A549 (cell line): ENCODE results near the gene NUDT14. TPM values are rescaled to one million over a fixed set of nuclear protein-coding genes. Genes with fewer than 3 reads are reported as not detected.

ENCODE experiments used
- ATAC-seq, 2 experiments: fragments of 200-7000 bp in 1 of 2; fragments of >200 bp in 1 of 2; cut with Nextera tagmentation in 1 of 2; cut with Tn5 transposase in 1 of 2; 3 replicates each; pipeline versions ENCODE4 v1.8.0 to v1.9.1; 2018 to 2020; ENCODE audit warnings: mild to moderate bottlenecking in 1 of 2, moderate library complexity in 1 of 2
- CTCF ChIA-PET: fragments of 300-600 bp; sonication (Branson Sonifier 250); formaldehyde crosslinking; extraction: SDS; loops from one replicate; lab custom pipeline; 2021; ENCODE audit warnings: antibody characterized with exemption, inconsistent platforms; lab: Yijun Ruan, JAX
- POLR2A ChIA-PET: fragments of 350-600 bp; formaldehyde crosslinking; extraction: SDS; loops from one replicate; lab custom pipeline; 2021; ENCODE audit warnings: antibody characterized with exemption, inconsistent platforms; lab: Yijun Ruan, JAX
- DNase-seq, 2 experiments: peaks; one replicate each; pipeline versions ENCODE4 v3.0.0 to v3.0.0-alpha.2; 2011 to 2016; ENCODE audit warnings: low read depth in 1 of 2, low spot score in 1 of 2
- FAIRE-seq: peaks from 2 replicates; lab custom pipeline; 2011; peaks lifted over from hg19 to GRCh38; lab: Jason Lieb, UNC
- H3K27ac ChIP-seq, 2 experiments: fragments of >200 bp; sonication (Bioruptor Twin); formaldehyde crosslinking; 3 replicates each; pipeline ENCODE4 v1.5.1; 2016 to 2017
- H3K4me1 ChIP-seq: fragments of >200 bp; sonication (Bioruptor Twin); formaldehyde crosslinking; 3 replicates; pipeline ENCODE4 v1.6.1; 2016
- H3K4me2 ChIP-seq: fragments of >200 bp; sonication (Bioruptor Twin); formaldehyde crosslinking; 3 replicates; pipeline ENCODE4 v1.6.1; 2016
- H3K4me3 ChIP-seq: fragments of >200 bp; sonication (Bioruptor Twin); formaldehyde crosslinking; 3 replicates; pipeline ENCODE4 v1.5.1; 2016
- H3K9me3 ChIP-seq: fragments of >200 bp; sonication (Bioruptor Twin); formaldehyde crosslinking; 3 replicates; pipeline ENCODE4 v1.6.1; 2016
- BHLHE40 ChIP-seq: IDR thresholded peaks from 2 replicates; pipeline ENCODE4 v1.6.1; 2012; ENCODE audit warnings: low read depth, low read length, inconsistent platforms
- EHF ChIP-seq: fragments of 250-450 bp; sonication (Bioruptor Pico); IDR thresholded peaks from 2 replicates; pipeline ENCODE4 v1.5.0; 2020; ENCODE audit warnings: mild to moderate bottlenecking
- ESRRA ChIP-seq: fragments of 150-350 bp; IDR thresholded peaks from 2 replicates; pipeline ENCODE4 v1.6.1; 2014; ENCODE audit warnings: mild to moderate bottlenecking, low read length, borderline replicate concordance
- FOSL2 ChIP-seq, 2 experiments: fragments of 450-650 bp in 1 of 2; fragments of >200 bp in 1 of 2; sonication (Bioruptor Twin) in 1 of 2; formaldehyde crosslinking; IDR thresholded peaks; 2 replicates each; pipeline versions ENCODE4 v1.5.0 to v1.6.1; 2016 to 2020; ENCODE audit warnings: mild to moderate bottlenecking in 1 of 2, moderate library complexity in 1 of 2
- GATA3 ChIP-seq: IDR thresholded peaks from 2 replicates; pipeline ENCODE4 v1.6.1; 2012; ENCODE audit warnings: borderline replicate concordance
- HDAC2 ChIP-seq: fragments of 200-600 bp; sonication (generic); IDR thresholded peaks from 2 replicates; pipeline ENCODE4 v1.6.1; 2016
- HOXB13 ChIP-seq: fragments of 250-450 bp; sonication (Bioruptor Pico); IDR thresholded peaks from 2 replicates; pipeline ENCODE4 v1.5.0; 2020; ENCODE audit warnings: low read depth, mild to moderate bottlenecking, moderate library complexity
- HOXB5 ChIP-seq: fragments of 250-450 bp; sonication (Bioruptor Pico); IDR thresholded peaks from 2 replicates; pipeline ENCODE4 v1.5.0; 2020; ENCODE audit warnings: mild to moderate bottlenecking, moderate library complexity
- MAFK ChIP-seq: fragments of 450-650 bp; IDR thresholded peaks from 2 replicates; pipeline ENCODE4 v1.6.1; 2014; ENCODE audit not compliant: partially characterized antibody
- MAZ ChIP-seq: fragments of 150-350 bp; IDR thresholded peaks from 2 replicates; pipeline ENCODE4 v1.6.1; 2014; ENCODE audit warnings: antibody characterized with exemption, low read depth, low read length, borderline replicate concordance
- MYC ChIP-seq: IDR thresholded peaks from 2 replicates; pipeline ENCODE4 v1.6.1; 2012; ENCODE audit warnings: mild to moderate bottlenecking, inconsistent platforms, low read length, improper control_type of control experiment, borderline replicate concordance
- RAD21 ChIP-seq, 2 experiments: fragments of >200 bp in 1 of 2; sonication (Bioruptor Twin) in 1 of 2; formaldehyde crosslinking in 1 of 2; IDR thresholded peaks in 1 of 2; conservative IDR thresholded peaks in 1 of 2; 2 replicates in 1 of 2; 3 replicates in 1 of 2; pipeline ENCODE4 v1.6.1; 2012 to 2018; ENCODE audit warnings: inconsistent platforms in 1 of 2
- REST ChIP-seq: fragments of 200-600 bp; sonication (generic); IDR thresholded peaks from 2 replicates; pipeline ENCODE4 v1.6.1; 2016; ENCODE audit warnings: antibody characterized with exemption, mild to moderate bottlenecking, moderate library complexity
- RFX5 ChIP-seq: fragments of 450-650 bp; IDR thresholded peaks from 2 replicates; pipeline ENCODE4 v1.7.1; 2014; ENCODE audit warnings: antibody characterized with exemption, mild to moderate bottlenecking, moderate library complexity
- SREBF2 ChIP-seq: fragments of 450-650 bp; IDR thresholded peaks from 2 replicates; pipeline ENCODE4 v1.6.1; 2014; ENCODE audit warnings: mild to moderate bottlenecking, moderate library complexity
- TFCP2L1 ChIP-seq: fragments of 250-450 bp; sonication (Bioruptor Pico); IDR thresholded peaks from 2 replicates; pipeline ENCODE4 v1.5.0; 2021; ENCODE audit warnings: mild to moderate bottlenecking
- WGBS: methylation state at CpG from one replicate; pipeline ENCODE4 v1.1.6; 2017; ENCODE audit errors: missing lambda C conversion rate; 5-methylcytosine and 5-hydroxymethylcytosine counted together
- polyA plus RNA-seq, 4 experiments: library from polyadenylated mRNA; depleted of rRNA in 3 of 4; stranded (reverse); fragments of >200 nt; fragmentation: RNase III in 1 of 4; extraction: RNeasy Plus Mini Kit Qiagen cat#74134 plus additional on column Dnase treatment in 1 of 4; gene quantifications; 2 replicates in 3 of 4; 3 replicates in 1 of 4; pipeline ENCODE4 v1.2.3, GENCODE V29; 2011 to 2017
- TF ChIP-seq, protein P1 (sequence below): fragments of 150-350 bp; IDR thresholded peaks from 2 replicates; pipeline ENCODE4 v1.6.1; 2014; ENCODE audit warnings: low read depth, mild to moderate bottlenecking, low read length
- TF ChIP-seq, protein P2 (sequence below): IDR thresholded peaks from 2 replicates; pipeline ENCODE4 v1.6.1; 2012

The NUDT14 gene
- polyA plus RNA-seq, 2 of the 4 experiments (the other 2 are of a cell fraction) = 12.6 to 30.7 TPM

GRCh38 chr14:105148604-105149145, 32.4 kb downstream of the NUDT14 start:
- no peak for ATAC-seq
- CTCF ChIA-PET = interaction anchor here (0.6 kb wide), 1 partner anchor 20 kb away, joined by 3 read pairs; no protein-coding TSS in a partner anchor

DNA sequence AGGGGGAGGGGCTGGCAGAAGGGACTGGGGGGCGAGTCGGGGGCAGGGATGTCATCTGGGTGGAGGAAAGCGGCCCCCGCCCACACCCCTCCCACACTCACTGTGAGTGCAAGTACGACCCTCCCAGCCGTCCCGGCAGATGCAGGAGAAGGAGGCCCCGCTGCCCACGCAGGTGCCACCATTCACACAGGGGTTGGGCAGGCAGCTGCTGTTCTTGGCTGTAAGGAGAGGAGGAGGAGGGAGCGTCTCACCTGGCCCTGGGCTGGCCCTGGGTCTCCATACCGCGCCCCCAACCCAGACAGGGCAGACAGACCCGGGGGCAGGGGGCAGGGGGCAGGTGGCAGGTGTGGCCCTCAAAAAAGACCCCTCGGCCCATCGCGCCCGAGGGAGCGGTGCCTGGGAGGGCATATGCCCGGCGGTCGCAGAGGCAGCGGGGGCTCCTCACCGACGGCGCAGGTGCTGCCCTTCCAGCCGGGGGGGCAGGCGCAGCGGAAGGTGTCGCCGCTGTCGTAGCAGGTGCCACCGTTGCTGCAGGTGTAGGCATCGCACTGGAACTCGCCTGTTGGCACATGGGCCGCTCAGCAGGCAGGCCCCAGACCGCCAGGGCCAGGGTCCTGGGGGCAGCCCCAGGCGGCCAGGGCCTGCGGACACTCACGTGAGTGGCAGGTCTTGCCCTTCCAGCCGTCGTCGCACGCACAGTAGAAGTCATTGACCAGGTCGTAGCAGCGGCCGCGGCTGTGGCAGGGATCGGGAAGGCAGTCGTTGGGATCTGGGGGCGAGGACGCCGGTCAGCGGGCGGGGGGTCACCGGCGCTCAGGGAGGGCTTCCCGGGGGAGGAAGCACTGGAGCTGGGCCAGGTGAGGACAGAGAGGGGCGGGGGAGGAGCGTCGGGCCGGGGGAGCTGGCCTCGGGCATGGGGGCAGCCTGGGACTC, 33.2 kb downstream of the NUDT14 start:
- POLR2A ChIA-PET = no interaction called here
- ATAC-seq (no peak), DNase-seq (no peak)

More at GRCh38 chr14:105148604-105149145, 32.4 kb downstream of the NUDT14 start:
- no peak for TF ChIP-seq HDAC2
- TF ChIP-seq, protein P1, sequence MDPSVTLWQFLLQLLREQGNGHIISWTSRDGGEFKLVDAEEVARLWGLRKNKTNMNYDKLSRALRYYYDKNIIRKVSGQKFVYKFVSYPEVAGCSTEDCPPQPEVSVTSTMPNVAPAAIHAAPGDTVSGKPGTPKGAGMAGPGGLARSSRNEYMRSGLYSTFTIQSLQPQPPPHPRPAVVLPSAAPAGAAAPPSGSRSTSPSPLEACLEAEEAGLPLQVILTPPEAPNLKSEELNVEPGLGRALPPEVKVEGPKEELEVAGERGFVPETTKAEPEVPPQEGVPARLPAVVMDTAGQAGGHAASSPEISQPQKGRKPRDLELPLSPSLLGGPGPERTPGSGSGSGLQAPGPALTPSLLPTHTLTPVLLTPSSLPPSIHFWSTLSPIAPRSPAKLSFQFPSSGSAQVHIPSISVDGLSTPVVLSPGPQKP = no peak
- H3K4me1 ChIP-seq = no peaks in the 10 kb centered on the region
- no peak overlapping the region for H3K27ac ChIP-seq
- no peak overlapping the region for H3K4me2 ChIP-seq
- no peak overlapping the region for H3K4me3 ChIP-seq
- no peaks in the 10 kb centered on the region for H3K9me3 ChIP-seq
- WGBS = 91% methylated on average over 11 of the region's 27 CpGs
- FAIRE-seq (no peak), DNase-seq (no peak)
- POLR2A ChIA-PET = no interaction called here

DNA sequence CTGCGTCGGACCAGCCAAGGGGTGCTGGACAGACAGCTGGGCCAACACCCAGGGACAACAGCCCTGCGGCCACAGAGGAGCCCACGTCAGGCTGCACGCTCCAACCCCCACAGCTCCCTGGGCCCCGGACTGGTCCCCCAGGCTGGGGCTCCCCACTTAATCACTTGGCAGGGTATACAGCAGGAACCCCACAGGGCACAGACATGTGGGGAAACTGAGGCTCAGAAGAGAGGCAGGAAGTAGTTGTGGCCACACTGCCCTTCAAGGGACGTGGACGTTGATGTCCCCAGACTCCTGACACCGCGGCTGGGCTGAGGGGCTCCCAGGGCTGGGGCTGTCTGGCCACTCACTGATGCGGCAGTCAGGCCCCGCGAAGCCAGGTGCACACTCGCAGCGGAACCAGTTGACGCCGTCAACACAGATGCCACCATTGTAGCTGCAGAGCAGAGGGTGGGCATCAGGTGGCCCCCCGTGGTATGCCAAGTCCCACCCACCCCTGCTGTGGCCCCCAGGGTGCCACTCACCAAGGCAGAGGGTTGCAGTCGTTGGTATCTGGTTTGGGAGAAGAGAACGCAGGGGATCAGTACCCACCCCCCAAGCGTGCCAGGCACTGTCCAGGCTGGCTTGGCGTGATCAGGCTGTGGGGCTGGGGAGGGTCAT, 34.0 kb downstream of the NUDT14 start:
- H3K9me3 ChIP-seq = no peaks in the 10 kb centered on the region
- no peak overlapping the region for H3K4me2 ChIP-seq
- POLR2A ChIA-PET = no interaction called here
- no peak for DNase-seq
- H3K4me3 ChIP-seq = no peak overlapping the region
- CTCF ChIA-PET = interaction anchor here (1.2 kb wide), 1 partner anchor 15 kb away, joined by 4 read pairs; no protein-coding TSS in a partner anchor
- WGBS = 95% methylated on average over 15 of the region's 22 CpGs
- ATAC-seq = no peak
- no peaks in the 10 kb centered on the region for H3K4me1 ChIP-seq
- no peak for FAIRE-seq
- TF ChIP-seq GATA3 (no peak), EHF (no peak), BHLHE40 (no peak), HOXB5 (CRISPR knock-in tag) (no peak), HOXB13 (CRISPR knock-in tag) (no peak), FOSL2 (IDR thresholded peaks at IDR 0.05) (no peak), FOSL2 (CRISPR knock-in tag; IDR thresholded peaks at IDR 0.05) (no peak), TFCP2L1 (CRISPR knock-in tag) (no peak), MAFK (no peak), SREBF2 (no peak), RFX5 (no peak), ESRRA (no peak), RAD21 (conservative IDR thresholded peaks at IDR 0.05 in 1 of 2, IDR thresholded peaks at IDR 0.05 in 1 of 2) (no peak)
- TF ChIP-seq, protein P2, sequence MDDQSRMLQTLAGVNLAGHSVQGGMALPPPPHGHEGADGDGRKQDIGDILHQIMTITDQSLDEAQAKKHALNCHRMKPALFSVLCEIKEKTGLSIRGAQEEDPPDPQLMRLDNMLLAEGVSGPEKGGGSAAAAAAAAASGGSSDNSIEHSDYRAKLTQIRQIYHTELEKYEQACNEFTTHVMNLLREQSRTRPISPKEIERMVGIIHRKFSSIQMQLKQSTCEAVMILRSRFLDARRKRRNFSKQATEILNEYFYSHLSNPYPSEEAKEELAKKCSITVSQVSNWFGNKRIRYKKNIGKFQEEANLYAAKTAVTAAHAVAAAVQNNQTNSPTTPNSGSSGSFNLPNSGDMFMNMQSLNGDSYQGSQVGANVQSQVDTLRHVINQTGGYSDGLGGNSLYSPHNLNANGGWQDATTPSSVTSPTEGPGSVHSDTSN = no peak
- H3K27ac ChIP-seq = no peak overlapping the region

More for the DNA sequence above, 33.2 kb downstream of the NUDT14 start:
- no peak overlapping the region for H3K4me2 ChIP-seq
- no peaks in the 10 kb centered on the region for H3K4me1 ChIP-seq
- CTCF ChIA-PET = no interaction called here
- no peaks in the 10 kb centered on the region for H3K9me3 ChIP-seq
- no peak for FAIRE-seq
- TF ChIP-seq REST (no peak), MYC (no peak), MAZ (no peak)
- H3K27ac ChIP-seq = no peak overlapping the region
- no peak overlapping the region for H3K4me3 ChIP-seq
- 95% methylated on average over 30 of the region's 62 CpGs for WGBS
